ENCODE data around the gene PSMD5. TPM values are rescaled to one million over a fixed set of nuclear protein-coding genes. Genes with fewer than 3 reads are reported as not detected.

The PSMD5 gene
- polyA plus RNA-seq, 1 of the 3 experiments (the other 2 are of a cell fraction): 13.7 TPM

DNA sequence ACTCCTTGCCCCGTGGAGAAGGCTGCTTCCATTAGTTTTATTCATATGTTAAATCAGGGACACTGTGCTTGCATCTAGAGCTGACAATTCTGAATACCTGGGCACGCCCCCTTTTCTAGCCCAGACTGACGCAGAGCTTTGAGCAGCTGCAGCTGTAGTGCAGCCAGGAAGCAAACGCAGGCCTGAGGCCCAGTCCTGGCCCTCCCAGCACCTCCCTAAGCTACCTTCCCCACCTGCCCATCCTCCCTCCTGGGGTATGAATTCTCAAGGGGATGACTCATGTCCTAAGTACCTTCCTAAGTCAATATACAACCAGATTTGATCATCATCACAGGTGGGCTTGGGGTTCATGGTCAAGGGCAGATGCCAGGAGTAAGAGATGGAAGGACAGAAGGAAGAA, 30.8 kb upstream of the PSMD5 start:
- H3K9me2 ChIP-seq: no peaks in the 10 kb centered on the region
- 85% methylated on average over 4 of the region's 4 CpGs for WGBS (ENCODE audit: low lambda C conversion rate)
- peaks cover 16 to 27% of the 10 kb centered on the region in 2 experiments for H3K36me3 ChIP-seq (replicated peaks in 1 of 2; ENCODE audit: control insufficient read depth in 1 of 2, insufficient read depth in 2 of 2, low read length in 1 of 2)
- H3K9me3 ChIP-seq: no peaks in the 10 kb centered on the region
- TF ChIP-seq, protein P1, sequence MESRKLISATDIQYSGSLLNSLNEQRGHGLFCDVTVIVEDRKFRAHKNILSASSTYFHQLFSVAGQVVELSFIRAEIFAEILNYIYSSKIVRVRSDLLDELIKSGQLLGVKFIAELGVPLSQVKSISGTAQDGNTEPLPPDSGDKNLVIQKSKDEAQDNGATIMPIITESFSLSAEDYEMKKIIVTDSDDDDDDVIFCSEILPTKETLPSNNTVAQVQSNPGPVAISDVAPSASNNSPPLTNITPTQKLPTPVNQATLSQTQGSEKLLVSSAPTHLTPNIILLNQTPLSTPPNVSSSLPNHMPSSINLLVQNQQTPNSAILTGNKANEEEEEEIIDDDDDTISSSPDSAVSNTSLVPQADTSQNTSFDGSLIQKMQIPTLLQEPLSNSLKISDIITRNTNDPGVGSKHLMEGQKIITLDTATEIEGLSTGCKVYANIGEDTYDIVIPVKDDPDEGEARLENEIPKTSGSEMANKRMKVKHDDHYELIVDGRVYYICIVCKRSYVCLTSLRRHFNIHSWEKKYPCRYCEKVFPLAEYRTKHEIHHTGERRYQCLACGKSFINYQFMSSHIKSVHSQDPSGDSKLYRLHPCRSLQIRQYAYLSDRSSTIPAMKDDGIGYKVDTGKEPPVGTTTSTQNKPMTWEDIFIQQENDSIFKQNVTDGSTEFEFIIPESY (IDR thresholded peaks at IDR 0.05; ENCODE audit: borderline replicate concordance, low read depth): no peak
- no peak for TF ChIP-seq TEAD4 (IDR thresholded peaks at IDR 0.05; ENCODE audit: borderline replicate concordance, insufficient read depth)
- no peak for TF ChIP-seq MAX (IDR thresholded peaks at IDR 0.05; ENCODE audit: low read depth)
- TF ChIP-seq MXI1 (IDR thresholded peaks at IDR 0.05; ENCODE audit: low read depth, low read length): no peak
- TF ChIP-seq FOXM1 (IDR thresholded peaks at IDR 0.05; ENCODE audit: low read depth): no peak
- TF ChIP-seq EZH2phosphoT487 (IDR thresholded peaks at IDR 0.05; ENCODE audit: borderline replicate concordance, low read depth): no peak
- no peak for TF ChIP-seq SIN3A (IDR thresholded peaks at IDR 0.05; ENCODE audit: borderline replicate concordance, low read depth, low read length)
- no peak for TF ChIP-seq RXRA (IDR thresholded peaks at IDR 0.05; ENCODE audit: borderline replicate concordance, low read depth)
- TF ChIP-seq POLR2AphosphoS5 (IDR thresholded peaks at IDR 0.05; ENCODE audit: low read depth, low read length): no peak
- TF ChIP-seq GATA2 (CRISPR knock-in tag; IDR thresholded peaks at IDR 0.05): no peak
- no peak for TF ChIP-seq RCOR1 (IDR thresholded peaks at IDR 0.05; ENCODE audit: low read length)
- TF ChIP-seq, protein P2, sequence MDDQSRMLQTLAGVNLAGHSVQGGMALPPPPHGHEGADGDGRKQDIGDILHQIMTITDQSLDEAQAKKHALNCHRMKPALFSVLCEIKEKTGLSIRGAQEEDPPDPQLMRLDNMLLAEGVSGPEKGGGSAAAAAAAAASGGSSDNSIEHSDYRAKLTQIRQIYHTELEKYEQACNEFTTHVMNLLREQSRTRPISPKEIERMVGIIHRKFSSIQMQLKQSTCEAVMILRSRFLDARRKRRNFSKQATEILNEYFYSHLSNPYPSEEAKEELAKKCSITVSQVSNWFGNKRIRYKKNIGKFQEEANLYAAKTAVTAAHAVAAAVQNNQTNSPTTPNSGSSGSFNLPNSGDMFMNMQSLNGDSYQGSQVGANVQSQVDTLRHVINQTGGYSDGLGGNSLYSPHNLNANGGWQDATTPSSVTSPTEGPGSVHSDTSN (IDR thresholded peaks at IDR 0.05): no peak
- TF ChIP-seq YY1 (IDR thresholded peaks at IDR 0.05; ENCODE audit: low read depth): no peak
- TF ChIP-seq, protein P3, sequence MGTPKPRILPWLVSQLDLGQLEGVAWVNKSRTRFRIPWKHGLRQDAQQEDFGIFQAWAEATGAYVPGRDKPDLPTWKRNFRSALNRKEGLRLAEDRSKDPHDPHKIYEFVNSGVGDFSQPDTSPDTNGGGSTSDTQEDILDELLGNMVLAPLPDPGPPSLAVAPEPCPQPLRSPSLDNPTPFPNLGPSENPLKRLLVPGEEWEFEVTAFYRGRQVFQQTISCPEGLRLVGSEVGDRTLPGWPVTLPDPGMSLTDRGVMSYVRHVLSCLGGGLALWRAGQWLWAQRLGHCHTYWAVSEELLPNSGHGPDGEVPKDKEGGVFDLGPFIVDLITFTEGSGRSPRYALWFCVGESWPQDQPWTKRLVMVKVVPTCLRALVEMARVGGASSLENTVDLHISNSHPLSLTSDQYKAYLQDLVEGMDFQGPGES (IDR thresholded peaks at IDR 0.05; ENCODE audit: low read depth, low read length): no peak
- TF ChIP-seq FOSL2 (IDR thresholded peaks at IDR 0.05; ENCODE audit: borderline replicate concordance, low read depth): no peak
- TF ChIP-seq, protein P4, sequence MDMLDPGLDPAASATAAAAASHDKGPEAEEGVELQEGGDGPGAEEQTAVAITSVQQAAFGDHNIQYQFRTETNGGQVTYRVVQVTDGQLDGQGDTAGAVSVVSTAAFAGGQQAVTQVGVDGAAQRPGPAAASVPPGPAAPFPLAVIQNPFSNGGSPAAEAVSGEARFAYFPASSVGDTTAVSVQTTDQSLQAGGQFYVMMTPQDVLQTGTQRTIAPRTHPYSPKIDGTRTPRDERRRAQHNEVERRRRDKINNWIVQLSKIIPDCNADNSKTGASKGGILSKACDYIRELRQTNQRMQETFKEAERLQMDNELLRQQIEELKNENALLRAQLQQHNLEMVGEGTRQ (IDR thresholded peaks at IDR 0.05; ENCODE audit: borderline replicate concordance, low read depth, low read length): no peak
- TF ChIP-seq NFIC (IDR thresholded peaks at IDR 0.05; ENCODE audit: borderline replicate concordance): no peak
- TF ChIP-seq CTCF (IDR thresholded peaks at IDR 0.05): no peak
- H3K9ac ChIP-seq: no peak overlapping the region
- no peaks in the 10 kb centered on the region for H4K20me1 ChIP-seq (ENCODE audit: insufficient read depth)
- H3K4me1 ChIP-seq (ENCODE audit: control insufficient read depth in 1 of 2, insufficient read depth in 2 of 2, low read depth in 1 of 2, low read length in 1 of 2): peaks cover 15 to 27% of the 10 kb centered on the region in 2 experiments; a peak in 3 of 4 replicates
- no peak overlapping the region for H3K4me3 ChIP-seq (ENCODE audit: low read depth in 2 of 2, low read length in 1 of 2)
- H3K79me2 ChIP-seq (ENCODE audit: insufficient read depth): peaks cover 26% of the 10 kb centered on the region
- no peak overlapping the region for H3K4me2 ChIP-seq
- POLR2A ChIA-PET: interaction anchor here (1.1 kb wide), 2 partner anchors 19 to 62 kb away, joined by 3 read pairs; no protein-coding TSS in a partner anchor
- no peak overlapping the region for H2AFZ ChIP-seq (ENCODE audit: low read depth)
- CTCF ChIA-PET: interaction anchor here (1.1 to 3.3 kb wide), 4 partner anchors 11 to 109 kb away, joined by 3 to 12 read pairs (median 4); no protein-coding TSS in a partner anchor
- H3F3A ChIP-seq (replicated peaks; ENCODE audit: insufficient read depth): peaks cover 5% of the 10 kb centered on the region
- no peak for DNase-seq
- no peaks in the 10 kb centered on the region for H3K27me3 ChIP-seq (ENCODE audit: insufficient read depth)
- no peak overlapping the region for H3K27ac ChIP-seq (ENCODE audit: low read depth in 2 of 2, low read length in 1 of 2)

All from SK-N-SH (cell line).